Fibroblast of skin of back (primary cell): ENCODE measurements around the gene AGBL5.
A peak's percentile ranks its signal among the peaks of the same experiment; 100 is the strongest.
"Not testable (repeated sequence)": the region's sequence is repeated elsewhere in the genome, so short reads cannot be mapped to it uniquely, and the experiment has no call there.

ENCODE experiments used
- DNase-seq: peaks from one replicate; pipeline ENCODE4 v3.0.0-alpha.2; 2013

AGBL5 gene

DNA sequence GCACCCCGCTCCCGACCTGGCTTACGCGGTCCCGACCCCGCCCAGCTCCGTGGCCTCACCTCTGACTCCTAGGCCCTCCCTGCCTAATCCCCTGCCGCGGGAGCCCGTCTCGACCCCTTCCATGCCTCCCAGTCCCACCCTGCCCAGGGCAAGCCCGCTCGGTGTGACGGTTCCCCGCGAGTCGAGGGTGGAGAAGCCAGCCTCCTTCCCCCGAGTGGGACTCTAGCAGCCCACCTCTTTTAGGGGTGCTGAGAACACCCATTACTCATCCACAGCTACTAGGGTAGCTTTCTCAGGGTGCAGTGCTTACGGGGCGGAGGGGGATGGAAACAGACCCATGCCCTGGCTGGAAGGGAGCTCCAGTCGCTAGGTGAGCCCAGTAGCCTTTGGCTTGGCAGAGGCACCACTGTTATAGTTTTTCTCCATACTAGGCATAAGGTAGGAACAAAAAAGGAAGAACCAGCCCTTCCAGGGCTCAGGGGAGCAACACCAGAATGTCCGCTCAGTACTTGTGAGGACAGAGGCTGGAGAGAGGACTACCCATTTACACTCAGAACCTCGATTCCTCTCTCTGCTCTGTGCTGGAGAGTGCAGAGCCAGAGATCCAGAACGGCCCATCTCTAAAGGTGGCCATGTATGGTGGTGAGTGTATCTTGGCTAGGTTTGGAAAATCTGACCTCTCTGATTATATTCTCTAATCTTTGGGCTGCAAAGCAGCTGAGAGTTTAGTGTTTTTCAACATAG, 606 bp downstream of the AGBL5 start:
- DNase-seq: no peak

DNA sequence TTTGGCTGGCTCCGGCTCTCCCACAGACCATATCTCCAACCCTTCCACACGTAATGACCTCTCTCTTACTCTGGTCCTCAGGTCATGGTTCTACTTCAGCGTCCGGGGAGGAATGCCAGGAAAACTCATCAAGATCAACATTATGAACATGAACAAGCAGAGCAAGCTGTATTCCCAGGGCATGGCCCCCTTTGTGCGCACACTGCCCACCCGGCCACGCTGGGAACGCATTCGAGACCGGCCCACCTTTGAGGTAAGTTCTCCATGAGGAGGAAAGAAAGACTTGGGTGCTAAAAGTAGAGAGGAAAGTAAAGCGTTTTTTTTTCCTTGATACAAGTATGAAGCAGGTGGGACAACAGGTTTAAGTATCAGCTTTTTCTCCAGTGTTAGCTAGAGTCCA, 1.9 kb downstream of the AGBL5 start:
- DNase-seq: no peak

DNA sequence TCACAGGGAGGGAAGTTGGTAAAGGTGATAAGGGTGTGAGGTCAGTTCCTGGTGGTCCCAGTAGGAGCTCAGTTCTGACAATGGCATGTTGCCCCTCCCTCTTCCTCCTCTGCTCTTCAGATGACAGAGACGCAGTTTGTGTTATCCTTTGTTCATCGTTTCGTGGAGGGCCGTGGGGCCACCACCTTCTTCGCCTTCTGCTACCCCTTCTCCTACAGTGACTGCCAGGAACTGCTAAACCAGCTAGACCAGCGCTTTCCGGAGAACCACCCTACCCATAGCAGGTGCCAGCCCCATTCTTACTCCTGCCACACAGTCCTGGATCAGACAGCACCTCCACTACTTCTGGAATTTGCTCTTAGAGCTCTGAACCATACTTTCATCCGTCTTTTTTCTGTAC, 2.3 kb downstream of the AGBL5 start:
- DNase-seq: no peak

DNA sequence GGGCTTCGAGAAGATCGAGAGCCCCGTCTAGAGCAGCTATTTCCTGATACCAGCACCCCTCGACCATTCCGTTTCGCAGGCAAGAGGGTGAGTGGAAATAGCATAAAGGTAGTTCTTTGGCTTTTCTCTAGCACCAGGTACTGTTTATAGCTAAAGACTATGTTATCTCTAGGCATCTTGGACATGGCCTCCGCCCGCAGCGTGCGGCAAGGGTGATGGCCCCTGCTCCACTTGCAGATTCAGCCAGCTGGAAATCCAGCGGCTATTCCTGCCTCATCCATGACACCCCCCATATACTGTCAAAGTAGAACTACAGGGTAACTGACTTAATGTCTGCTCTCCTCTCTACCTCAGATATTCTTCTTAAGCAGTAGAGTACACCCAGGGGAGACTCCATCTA, 3.3 kb downstream of the AGBL5 start:
- no peak for DNase-seq

DNA sequence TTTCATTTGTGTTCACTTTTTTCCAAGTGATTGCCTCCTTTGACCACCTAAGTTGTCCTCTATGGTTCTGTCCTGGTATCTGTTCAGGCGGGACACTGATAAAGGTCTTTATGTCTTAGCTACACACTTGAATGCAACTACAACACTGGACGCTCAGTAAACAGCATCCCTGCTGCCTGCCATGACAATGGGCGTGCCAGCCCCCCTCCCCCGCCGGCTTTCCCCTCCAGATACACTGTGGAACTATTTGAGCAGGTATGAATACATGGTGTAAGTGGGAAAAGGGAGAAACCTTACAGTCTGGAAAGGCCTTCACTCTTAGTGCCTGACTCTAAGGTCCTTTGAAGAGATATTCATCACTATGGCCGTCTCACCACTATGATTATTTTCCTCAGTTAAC, 5.7 kb downstream of the AGBL5 start:
- DNase-seq: no peak

DNA sequence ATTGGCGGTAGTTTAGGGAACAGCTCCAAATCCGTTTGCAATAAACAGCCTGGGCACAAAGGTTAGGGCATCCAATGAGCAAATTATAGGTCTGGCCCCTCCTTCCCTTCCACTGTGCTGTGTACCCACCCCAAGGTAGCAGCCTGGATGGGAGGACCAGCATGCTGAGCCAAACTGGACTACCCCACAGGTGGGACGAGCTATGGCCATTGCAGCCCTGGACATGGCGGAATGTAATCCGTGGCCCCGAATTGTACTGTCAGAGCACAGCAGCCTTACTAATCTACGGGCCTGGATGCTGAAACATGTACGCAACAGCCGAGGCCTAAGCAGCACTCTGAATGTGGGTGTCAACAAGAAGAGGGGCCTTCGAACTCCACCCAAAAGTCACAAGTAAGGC, 6.7 kb downstream of the AGBL5 start:
- DNase-seq: no peak

DNA sequence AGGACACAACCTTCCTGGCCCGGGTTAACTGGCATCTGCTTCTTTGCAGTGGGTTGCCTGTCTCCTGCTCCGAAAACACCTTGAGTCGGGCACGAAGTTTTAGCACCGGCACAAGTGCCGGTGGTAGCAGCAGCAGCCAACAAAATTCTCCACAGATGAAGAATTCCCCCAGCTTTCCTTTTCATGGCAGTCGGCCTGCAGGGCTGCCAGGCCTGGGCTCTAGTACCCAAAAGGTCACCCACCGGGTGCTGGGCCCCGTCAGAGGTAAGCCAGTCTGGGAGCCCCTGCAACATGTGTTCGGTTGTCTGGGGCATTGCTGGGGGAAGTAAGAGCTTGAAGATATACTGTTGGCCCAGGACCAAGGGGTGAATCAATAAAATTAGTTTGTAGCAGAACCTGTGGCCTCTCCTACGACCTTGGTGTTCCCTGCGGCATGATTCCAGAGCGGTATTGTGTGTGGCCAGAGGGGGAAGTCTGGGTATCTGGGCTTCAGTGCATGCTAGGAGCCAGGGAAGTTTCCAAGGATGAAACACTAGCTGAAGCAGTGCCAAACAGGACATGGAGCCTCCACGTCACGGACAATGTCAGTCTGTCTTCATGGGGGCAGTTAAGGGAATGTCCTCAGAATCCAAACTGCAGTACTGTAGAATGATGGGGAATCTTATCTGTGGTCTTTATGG, 7.8 kb downstream of the AGBL5 start:
- no peak for DNase-seq

DNA sequence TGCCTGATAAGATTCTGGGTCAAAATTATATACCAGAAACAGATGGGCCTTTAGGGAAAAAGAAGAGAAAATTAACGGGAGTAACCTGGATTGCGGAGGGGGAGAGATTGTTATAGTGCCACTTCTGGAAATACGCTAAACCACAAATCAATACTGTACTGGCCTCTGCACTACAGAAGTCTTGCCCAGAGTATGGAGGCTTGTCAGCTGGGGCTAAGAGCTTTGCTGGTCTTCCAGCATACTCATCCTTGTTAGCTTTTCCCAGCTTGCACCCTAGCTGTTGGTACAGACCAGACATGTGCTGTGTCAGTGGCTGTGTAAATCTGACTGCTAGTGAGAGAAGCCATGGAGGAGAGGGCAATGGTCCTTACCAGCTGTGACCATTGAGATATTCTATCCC, 8.9 kb downstream of the AGBL5 start:
- DNase-seq: no peak

DNA sequence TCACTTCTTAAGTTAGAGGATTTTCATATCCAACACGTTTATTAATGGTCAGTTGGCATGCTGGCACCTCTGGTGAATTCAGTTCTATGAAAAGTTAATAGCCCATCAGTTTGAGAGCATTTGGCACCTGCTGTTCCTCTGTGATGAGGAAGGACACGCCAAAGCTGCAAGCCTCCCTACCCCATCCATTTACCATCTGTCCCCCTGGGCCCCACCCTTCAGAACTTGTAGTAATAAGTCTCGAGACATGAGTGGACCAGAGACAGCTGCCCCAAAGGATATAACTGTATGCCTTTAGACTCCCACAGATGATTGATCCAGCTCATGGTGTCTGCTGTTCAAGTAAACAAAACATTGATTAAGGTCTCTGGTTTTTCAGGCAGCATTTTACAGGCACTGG, 13.7 kb downstream of the AGBL5 start:
- DNase-seq: no peak

DNA sequence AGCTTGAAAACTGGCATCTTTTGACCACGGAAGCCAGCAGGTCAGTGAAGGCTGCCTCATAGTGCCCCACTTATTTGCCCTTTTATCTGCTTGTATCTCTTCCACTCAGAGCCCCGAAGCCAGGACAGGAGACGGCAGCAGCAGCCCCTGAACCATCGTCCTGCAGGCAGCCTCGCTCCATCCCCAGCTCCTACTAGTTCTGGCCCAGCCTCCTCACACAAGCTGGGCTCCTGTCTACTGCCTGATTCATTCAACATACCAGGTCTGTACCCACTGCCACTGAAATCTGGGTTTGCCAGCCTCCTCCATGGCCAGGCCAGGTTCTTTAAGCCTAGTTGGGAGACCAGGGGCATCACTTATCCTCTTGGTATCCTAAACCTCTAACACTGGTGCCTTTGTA, 15.9 kb downstream of the AGBL5 start:
- no peak for DNase-seq

DNA sequence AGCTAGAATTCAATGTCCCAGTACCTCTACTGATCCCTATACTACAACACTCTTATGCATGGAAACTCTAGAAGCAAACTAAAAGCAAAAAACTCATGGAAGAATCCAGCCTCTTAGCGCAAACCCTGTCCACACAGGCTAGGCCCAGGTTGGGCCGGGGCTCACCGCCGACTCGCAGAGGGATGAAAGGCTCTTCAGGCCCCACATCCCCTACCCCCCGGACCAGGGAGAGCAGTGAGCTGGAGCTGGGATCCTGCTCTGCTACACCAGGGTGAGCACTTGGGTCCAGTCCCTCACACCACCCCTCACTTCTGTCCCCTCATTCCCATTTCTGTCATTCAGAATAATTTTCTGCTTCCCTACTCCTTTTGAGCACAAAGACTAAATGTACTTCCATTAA, 18.0 kb downstream of the AGBL5 start:
- no peak for DNase-seq

DNA sequence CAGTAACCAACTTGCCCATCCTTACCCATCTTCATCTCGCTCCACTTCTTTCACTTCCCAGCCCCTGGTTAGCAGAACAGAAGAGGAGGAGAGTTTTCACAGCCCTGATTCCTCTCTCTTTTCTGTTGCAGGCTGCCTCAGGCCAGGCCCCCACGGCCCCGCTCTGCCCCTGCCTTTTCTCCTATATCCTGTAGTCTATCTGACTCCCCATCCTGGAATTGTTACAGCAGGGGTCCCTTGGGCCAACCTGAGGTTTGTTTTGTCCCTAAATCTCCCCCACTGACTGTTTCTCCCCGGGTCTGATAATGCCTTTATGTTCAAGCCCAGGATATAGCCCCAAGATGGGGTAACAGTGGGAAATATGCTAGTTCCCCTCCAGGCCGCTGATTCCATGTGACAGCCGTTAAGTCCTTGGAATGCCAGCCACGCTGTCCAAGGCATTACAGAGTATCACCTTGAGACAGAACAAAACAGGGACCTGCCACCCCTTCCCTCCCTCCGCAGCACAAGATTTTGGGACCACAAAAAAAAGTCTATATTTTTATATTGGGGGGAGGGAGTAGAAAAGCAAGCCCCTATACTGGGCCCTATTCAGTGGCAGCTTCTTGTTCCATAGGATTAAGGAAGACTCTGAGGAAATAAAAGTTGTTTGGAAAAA, 18.6 kb downstream of the AGBL5 start:
- no peak for DNase-seq

DNA sequence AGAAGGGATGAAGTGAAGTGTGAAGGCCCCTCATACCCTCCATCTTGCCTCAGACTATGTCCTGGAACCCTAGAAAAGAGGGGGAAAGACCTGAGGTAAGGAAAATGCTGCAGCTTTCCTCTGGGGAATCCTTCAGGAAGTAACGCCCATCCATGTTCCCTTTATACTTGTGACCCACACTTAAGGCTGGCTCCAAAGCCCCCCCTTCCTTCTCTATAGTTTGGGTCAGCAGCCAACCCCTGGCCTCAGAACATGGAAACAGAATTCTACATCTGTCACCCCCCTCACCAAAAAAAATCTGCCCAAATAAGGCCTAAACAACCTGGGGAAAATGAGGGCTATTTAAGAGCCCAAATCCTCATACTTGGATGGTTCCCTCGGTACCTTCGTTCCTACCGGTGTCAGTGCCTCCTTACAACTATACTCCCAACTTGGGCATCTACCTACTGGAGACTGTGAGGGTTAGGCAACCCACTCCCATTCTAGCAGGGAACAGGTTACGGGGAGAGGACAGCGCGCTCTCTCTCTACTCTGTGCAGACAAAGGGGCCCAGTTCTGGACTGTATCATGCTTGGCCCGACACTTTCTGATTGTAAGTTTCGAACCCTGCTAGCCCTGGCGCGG, 19.3 kb downstream of the AGBL5 start:
- DNase-seq: no peak

DNA sequence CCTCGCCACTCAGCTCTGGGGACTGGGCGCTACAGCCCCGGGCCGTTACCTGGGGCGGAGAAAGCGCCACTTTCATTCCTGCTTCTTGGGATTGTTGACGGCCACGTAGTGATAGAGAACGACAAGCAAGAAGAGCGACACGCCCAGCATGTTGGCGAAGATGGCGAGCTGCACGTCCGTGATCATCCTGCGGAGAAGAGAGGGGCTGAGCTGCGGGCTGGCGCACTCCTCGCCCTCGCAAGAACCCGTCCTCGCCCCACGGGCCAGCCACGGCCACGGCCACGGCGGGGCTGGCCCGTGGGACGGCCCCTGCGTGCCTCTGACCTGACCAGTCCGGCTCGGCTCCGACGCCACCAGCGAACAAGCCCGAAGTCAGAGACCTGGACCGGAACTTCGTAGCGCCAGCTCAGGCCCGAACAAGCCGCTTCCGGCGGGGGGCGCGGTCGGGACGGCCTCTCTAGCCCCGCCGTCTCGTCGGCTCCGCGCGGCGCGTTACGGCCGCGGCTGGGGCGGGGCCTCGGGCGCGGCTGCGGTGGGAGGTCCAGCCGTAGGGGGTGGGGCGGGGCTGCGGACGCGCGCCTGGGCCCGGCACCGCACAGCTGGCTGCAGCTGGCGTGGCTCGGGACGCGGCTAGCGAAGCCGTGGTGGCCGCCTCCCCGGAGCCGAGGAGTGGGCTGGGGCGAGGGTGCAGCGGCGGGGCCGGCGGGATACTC, 20.0 kb downstream of the AGBL5 start, which contains the start of gene OST4:
Gene OST4 (minus strand): TSS at position 378 of the 713 bp plus-strand sequence.
- peak; percentile 93 for DNase-seq

DNA sequence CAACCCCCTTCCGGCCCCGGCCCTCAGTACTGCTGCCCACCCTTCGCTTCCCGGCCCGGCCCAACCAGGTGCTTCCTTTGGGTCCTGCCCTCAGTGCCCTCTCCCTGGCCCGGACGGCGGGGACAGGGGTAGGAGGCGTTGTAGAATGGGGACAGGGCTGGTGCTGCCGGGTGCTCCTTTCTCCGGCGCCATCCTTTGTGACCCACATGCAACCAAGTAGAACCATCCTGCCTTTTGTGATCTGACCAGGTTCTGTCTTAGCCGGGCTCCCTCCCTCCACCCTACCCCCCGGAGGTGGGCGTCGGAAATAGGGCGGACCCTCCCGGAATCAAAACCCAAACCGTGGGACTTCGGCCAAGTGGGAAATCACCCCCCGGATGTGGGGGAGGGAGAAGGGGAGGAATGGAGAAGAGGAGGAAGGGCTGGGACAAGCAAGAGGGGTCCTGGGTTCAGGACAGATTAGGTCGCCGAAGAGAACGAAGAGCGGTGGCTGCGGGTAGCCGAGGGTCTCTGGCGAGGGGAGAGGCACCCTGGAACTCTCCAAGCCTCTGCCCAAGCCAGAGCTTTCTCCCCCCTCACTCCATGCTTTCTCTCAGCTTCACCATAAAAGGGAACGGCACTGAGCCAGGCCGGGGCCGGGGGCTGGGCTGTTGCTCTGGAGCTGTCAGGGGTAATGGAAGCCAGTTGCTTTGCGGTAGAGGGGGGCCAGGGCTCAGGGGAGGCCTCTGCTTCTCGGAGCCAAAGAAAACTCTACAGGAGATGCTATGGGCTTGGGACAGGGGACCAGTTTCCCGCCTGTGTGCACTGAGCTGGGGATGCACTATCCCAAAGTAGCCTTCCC, 20.7 kb downstream of the AGBL5 start:
- DNase-seq: peak; percentile 83

DNA sequence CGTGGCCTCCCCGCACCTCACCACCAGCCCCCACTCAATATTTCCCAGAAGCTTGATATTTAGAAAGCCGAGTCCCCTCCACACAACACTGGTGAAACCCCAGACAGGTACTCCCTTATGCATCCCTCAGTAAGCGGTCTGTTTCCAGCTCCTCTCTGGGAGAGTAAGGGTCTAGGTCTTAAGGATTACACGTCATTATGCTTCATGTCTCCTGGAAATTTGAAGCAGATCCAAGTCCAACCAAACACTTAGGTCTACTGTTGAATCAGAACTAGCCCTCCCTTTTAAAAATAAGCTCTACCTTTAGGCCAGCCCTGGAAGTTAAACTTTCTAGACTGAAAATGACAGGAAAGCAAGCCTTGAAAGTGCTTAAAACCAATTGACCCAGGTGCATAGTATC, 21.5 kb downstream of the AGBL5 start:
- DNase-seq: peak; percentile 50

DNA sequence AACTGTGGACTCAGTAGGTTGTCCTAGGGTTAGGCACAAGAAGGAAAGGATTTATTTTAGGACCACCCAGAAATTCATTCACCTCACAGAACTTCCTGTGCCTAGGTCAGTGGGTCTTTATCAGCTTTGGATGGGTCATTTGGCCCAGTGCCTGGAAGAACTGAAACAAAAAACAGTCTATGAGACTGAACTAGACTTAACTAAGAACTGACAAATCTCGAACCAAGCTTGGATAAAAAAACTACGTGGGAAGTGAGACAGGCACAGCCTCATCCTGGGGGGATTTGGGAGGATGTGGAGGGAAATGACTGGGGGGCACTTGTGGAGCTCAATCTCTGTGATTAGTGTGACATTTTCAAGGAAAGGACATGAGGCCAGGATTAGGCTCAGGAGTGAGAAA, 22.3 kb downstream of the AGBL5 start:
- DNase-seq: no peak

DNA sequence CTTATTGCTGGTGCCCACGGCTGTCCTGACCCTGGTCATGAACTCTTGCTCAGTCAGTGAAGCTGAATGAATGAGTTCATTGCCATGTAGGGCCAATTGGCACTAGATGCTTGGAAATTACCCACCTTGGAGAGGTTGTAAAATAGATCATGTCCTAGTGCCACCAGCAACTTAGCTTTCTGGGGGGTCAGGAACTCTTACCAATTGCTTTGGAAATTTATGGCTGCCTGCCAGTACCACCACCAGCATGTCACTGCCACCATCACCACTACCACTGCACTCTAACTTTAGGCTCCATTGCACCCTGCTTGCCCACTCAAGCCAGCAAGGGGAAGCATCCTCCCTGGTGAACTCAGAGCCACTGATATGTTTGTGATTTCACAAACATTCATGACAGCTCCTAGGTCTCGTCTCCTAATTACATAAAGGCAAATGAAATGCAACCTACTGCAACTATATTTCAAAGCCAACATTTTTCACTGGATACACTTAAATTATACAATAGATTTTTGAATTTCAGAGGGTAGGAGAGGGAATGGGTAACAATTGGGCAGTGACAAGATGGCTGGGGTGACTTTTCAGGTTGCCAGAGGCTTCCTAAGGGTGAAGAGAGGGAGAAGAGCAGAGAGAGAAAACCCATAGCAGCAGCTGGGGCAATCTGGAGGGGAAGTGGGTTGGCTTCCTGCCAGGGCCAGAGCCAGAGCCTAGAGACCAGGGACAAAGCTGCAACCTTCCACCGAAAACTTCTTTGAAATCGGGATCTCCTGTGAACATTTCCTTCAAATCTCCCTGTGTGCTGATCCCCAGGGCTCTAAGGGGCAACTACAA, 23.5 kb downstream of the AGBL5 start:
- DNase-seq: no peak

DNA sequence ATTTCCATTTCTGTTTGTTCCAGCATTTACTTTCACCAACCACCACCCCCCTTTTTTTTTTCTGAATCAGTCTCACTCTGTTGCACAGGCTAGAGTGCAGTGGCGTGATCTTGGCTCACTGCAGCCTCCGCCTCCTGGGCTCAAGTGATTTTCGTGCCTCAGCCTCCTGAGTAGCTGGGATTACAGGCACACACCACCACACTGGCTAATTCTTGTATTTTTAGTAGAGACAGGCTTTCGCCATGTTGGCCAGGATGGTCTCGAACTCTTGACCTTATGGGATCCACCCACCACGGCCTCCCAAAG, 24.1 kb downstream of the AGBL5 start:
- not testable (repeated sequence) for DNase-seq

DNA sequence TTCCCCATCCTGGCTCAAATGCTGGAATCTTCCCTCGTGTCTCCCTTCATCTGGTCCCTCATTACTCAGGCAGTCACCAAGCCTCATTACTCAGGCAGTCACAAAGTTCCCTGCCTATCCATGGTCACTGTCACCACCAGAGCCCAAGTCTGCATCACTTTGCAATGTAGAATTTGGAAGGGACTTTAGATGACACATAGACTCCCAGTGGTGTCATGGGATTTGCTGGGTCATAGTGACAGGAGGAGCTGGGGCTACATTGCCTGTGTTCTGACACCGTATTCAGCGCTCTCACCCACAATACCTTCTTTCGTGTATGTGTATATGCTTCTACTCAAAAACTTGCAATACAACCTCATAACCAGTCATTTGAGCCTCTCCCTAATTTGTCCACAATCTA, 24.9 kb downstream of the AGBL5 start:
- DNase-seq: peak; percentile 63

DNA sequence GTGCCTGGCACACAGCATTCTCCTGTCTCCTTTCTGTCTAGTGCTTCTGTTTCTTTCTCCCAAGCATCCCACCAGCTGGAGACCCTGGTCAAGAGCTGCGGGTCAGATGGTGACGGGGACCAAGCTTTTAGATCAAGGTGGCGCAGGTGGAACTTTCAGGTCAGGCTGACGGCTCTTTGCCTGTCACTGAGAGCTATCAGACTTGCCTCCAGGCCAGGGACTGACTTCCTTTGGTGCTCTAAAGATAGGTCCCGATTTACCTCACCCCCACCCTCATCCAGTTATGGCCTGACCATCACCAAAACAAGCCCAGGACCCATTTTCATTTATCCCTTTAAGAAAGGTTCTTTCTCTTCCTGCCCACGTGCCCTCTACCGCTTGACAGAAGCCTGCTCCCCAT, 25.8 kb downstream of the AGBL5 start:
- DNase-seq: no peak
